Hepatocyte (in vitro differentiated cells): ENCODE measurements around the gene SYT2.

ENCODE experiments used
- EZH2 ChIP-seq: fragments of 200-600 bp; sonication (generic); IDR thresholded peaks from 2 replicates; pipeline ENCODE4 v1.6.1; 2016; ENCODE audit warnings: antibody characterized with exemption, mild to moderate bottlenecking, borderline replicate concordance
- EZH2phosphoT487 ChIP-seq: fragments of 200-600 bp; sonication (generic); IDR thresholded peaks from one replicate; pipeline ENCODE4 v1.6.1; 2018; ENCODE audit warnings: antibody characterized with exemption, mild to moderate bottlenecking, low read depth, moderate library complexity; ENCODE audit not compliant: unreplicated experiment, severe bottlenecking
- TF ChIP-seq, protein P1 (sequence below): fragments of 200-600 bp; sonication (generic); IDR thresholded peaks from 2 replicates; pipeline ENCODE4 v1.5.1; 2016; ENCODE audit warnings: antibody characterized with exemption, mild to moderate bottlenecking; ENCODE audit not compliant: poor library complexity

DNA sequence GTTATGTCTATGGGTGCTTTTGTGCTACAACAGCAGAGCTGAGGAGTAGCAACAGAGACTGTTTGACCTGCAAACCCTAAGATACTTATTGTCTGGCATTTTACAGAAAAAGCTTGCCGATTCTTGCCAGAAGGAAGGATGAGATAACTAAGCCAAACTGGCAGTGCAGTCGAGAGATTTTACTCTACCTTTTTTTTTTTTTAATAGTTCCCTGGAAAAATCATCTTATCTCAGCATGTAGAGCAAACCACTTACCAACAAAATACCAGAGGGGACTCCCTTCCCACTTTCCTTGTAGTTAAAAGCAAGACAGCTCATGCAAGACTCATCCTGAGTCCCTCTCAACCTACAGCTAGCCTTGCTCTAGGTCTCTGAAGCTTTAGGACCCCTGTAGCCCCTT is 132.9 kb downstream of the SYT2 start:
- no peak for TF ChIP-seq EZH2
- TF ChIP-seq, protein P1, sequence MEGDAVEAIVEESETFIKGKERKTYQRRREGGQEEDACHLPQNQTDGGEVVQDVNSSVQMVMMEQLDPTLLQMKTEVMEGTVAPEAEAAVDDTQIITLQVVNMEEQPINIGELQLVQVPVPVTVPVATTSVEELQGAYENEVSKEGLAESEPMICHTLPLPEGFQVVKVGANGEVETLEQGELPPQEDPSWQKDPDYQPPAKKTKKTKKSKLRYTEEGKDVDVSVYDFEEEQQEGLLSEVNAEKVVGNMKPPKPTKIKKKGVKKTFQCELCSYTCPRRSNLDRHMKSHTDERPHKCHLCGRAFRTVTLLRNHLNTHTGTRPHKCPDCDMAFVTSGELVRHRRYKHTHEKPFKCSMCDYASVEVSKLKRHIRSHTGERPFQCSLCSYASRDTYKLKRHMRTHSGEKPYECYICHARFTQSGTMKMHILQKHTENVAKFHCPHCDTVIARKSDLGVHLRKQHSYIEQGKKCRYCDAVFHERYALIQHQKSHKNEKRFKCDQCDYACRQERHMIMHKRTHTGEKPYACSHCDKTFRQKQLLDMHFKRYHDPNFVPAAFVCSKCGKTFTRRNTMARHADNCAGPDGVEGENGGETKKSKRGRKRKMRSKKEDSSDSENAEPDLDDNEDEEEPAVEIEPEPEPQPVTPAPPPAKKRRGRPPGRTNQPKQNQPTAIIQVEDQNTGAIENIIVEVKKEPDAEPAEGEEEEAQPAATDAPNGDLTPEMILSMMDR: no peak
- no peak for TF ChIP-seq EZH2phosphoT487
